Heart left ventricle (tissue), 13 donors: ENCODE results near the gene PARVG.

Source experiments
- POLR2A ChIP-seq, 2 donors: fragments of 450-650 bp; IDR thresholded peaks; one replicate each; pipeline ENCODE4 v1.6.1; 2017; ENCODE audit warnings: antibody characterized with exemption in 2 of 2, mild to moderate bottlenecking in 2 of 2, moderate library complexity in 2 of 2
- TF ChIP-seq, protein P1 (sequence below), 12 donors: fragments of 200-600 bp; sonication (generic) in 4 of 12; IDR thresholded peaks; one replicate each; pipeline versions ENCODE4 v1.5.0 to v1.8.0; 2018 to 2022; ENCODE audit warnings: antibody characterized with exemption in 12 of 12, mild to moderate bottlenecking in 5 of 12
- donor health status: ischemic (EF 13 %, LVEDD 7.1; RV severe dilation, severe dysfunction).
- donor health status: DM: no; HTN: yes; CAD: no.
- donor health status: DM: no; HTN: no; CAD: no.
- donor health status: ischemic (EF 25% LVEDD 6.9; RV normal size, moderate dysfunction).
- donor health status: ischemic (EF 25% LVEDD 5.7; RV mildly dilated, moderate dysfunction).
- donor health status: ischemic (EF 35%, LVEDD 5.7; RV mildly dilated, moderate dysfunction).
- donor health status: nonischemic (EF 11% LVEDD 7.7; RV severe dilation, severe dysfunction).
- donor health status: DM: yes; HTN: yes; CAD: no.
- donor health status: PGD.
- donor health status: ischemic (EF 29% LVEDD 5.4; RV normal size, mild dysfunction).
- donor health status: nonischemic (EF 23%, LVEDD 6.1; RV moderate dilation, normal function).

DNA sequence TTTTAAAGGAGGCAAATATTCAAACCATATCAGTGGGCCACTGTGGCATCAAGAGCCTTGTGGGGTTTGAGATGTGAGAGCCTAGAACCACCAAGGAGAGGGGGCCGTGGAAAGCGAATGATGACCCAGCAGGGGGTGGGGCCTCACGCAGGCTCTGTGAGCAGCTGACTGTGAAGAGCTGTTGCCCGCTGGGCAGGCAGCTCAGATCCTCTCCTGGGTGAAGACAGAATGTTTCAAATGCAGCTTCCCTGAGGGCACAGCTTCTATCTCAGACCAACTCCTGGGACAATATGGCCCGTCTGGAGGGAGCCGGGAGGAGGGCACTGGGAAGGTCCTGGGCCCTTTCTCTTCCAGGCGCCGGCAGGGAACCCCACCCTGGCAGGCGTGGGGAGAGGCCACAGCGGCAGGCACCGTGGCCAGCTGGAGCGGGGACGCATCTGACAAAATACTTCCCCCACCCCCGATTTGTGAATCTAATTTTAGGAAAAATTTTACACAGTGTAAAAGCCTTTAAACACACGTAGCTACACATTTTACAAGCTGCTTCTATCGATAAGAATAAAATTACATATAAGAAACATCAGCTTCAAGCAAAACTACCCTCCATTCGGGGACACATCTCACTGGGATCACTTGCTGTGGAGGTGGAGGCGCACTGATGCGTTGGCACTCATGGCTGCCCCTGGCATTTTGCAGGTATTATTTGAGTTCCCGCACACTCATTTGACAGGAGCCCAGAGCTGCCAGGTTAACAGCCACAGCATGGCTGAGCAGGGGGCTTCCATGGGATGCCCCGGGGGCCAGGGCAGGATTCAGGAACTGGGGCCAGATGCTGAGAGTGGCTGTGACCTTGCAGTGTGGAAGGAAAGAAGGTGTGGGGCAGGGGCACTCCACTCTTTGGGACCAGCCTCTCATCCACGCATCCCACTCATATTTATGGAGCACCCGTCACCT lies 40.3 kb downstream of the PARVG start:
- TF ChIP-seq, protein P1, sequence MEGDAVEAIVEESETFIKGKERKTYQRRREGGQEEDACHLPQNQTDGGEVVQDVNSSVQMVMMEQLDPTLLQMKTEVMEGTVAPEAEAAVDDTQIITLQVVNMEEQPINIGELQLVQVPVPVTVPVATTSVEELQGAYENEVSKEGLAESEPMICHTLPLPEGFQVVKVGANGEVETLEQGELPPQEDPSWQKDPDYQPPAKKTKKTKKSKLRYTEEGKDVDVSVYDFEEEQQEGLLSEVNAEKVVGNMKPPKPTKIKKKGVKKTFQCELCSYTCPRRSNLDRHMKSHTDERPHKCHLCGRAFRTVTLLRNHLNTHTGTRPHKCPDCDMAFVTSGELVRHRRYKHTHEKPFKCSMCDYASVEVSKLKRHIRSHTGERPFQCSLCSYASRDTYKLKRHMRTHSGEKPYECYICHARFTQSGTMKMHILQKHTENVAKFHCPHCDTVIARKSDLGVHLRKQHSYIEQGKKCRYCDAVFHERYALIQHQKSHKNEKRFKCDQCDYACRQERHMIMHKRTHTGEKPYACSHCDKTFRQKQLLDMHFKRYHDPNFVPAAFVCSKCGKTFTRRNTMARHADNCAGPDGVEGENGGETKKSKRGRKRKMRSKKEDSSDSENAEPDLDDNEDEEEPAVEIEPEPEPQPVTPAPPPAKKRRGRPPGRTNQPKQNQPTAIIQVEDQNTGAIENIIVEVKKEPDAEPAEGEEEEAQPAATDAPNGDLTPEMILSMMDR (IDR thresholded peaks at IDR 0.05) = no peak
- TF ChIP-seq POLR2A (IDR thresholded peaks at IDR 0.05) = no peak
